OCI-LY7 (cell line): ENCODE measurements around the gene GNG11. TPM values are rescaled to one million over a fixed set of nuclear protein-coding genes. Genes with fewer than 3 reads are reported as not detected.
A peak's percentile ranks its signal among the peaks of the same experiment; 100 is the strongest.

Experiments
- BruUV-seq: library from RNA; stranded (reverse); fragments of 400-500 nt; replicated peaks from 2 replicates; lab custom pipeline; 2021; lab: Mats Ljungman, UMichigan
- CTCF ChIA-PET: fragments of 300-600 bp; sonication (Branson Sonifier 250); formaldehyde crosslinking; loops from one replicate; lab custom pipeline; 2022; ENCODE audit warnings: antibody characterized with exemption; ENCODE audit not compliant: unreplicated experiment; lab: Charles Lee
- POLR2A ChIA-PET: fragments of 300-600 bp; sonication (Branson Sonifier 250); formaldehyde crosslinking; loops from one replicate; lab custom pipeline; 2022; ENCODE audit warnings: antibody characterized with exemption; lab: Charles Lee
- DNase-seq: peaks from one replicate; pipeline ENCODE4 v3.0.0-alpha.2; 2015; ENCODE audit warnings: low spot score
- H2AFZ ChIP-seq: fragments of 200-600 bp; sonication (generic), shearing (Covaris generic); 2 replicates; pipeline ENCODE4 v1.6.1; 2014; ENCODE audit warnings: mild to moderate bottlenecking, antibody characterized with exemption, low read length, moderate library complexity
- H3K27ac ChIP-seq: fragments of 200-600 bp; sonication (generic); 2 replicates; pipeline ENCODE4 v1.5.1; 2014; ENCODE audit warnings: mixed run types, low read depth, mild to moderate bottlenecking, moderate library complexity, low read length, inconsistent platforms; ENCODE audit not compliant: poor library complexity, severe bottlenecking
- H3K36me3 ChIP-seq: fragments of 200-600 bp; sonication (generic); 2 replicates; pipeline ENCODE4 v1.6.1; 2014; ENCODE audit warnings: mild to moderate bottlenecking, antibody characterized with exemption, low read length, moderate library complexity, mixed read lengths; ENCODE audit not compliant: insufficient read depth
- H3K4me1 ChIP-seq: fragments of 200-600 bp; sonication (generic); 2 replicates; pipeline ENCODE4 v1.5.1; 2014; ENCODE audit warnings: mild to moderate bottlenecking, low read length; ENCODE audit not compliant: insufficient read depth, poor library complexity, severe bottlenecking
- H3K4me2 ChIP-seq: fragments of 200-600 bp; sonication (generic); 2 replicates; pipeline ENCODE4 v1.6.1; 2014; ENCODE audit warnings: mild to moderate bottlenecking, low read length
- H3K4me3 ChIP-seq: fragments of 200-600 bp; sonication (generic); 2 replicates; pipeline ENCODE4 v1.5.1; 2014; ENCODE audit warnings: mild to moderate bottlenecking, low read depth, low read length; ENCODE audit not compliant: poor library complexity, severe bottlenecking
- H3K79me2 ChIP-seq: fragments of 200-600 bp; sonication (generic); 2 replicates; pipeline ENCODE4 v1.6.1; 2016; ENCODE audit warnings: low read depth, mild to moderate bottlenecking, low read length, moderate library complexity, mixed read lengths; ENCODE audit not compliant: insufficient read depth
- H3K9me2 ChIP-seq: fragments of 200-600 bp; sonication (generic); 2 replicates; pipeline ENCODE4 v1.6.1; 2016; ENCODE audit warnings: mild to moderate bottlenecking, low read length, mixed read lengths; ENCODE audit not compliant: insufficient read depth
- H3K9me3 ChIP-seq: fragments of 200-600 bp; sonication (generic); 2 replicates; pipeline ENCODE4 v1.6.1; 2014; ENCODE audit warnings: mild to moderate bottlenecking, mixed run types, low read length, mixed read lengths
- H4K20me1 ChIP-seq: fragments of 200-600 bp; sonication (generic); 2 replicates; pipeline ENCODE4 v1.6.1; 2014; ENCODE audit warnings: mild to moderate bottlenecking, antibody characterized with exemption, low read length, moderate library complexity, mixed read lengths; ENCODE audit not compliant: insufficient read depth
- EZH2phosphoT487 ChIP-seq: fragments of 200-600 bp; sonication (generic); IDR thresholded peaks from 2 replicates; pipeline ENCODE4 v1.6.1; 2018; ENCODE audit warnings: low read depth, borderline replicate concordance, mild to moderate bottlenecking, mixed run types, antibody characterized with exemption, low read length, moderate library complexity, mixed read lengths
- intact Hi-C: fragments of 100-400 bp; cut with micrococcal nuclease; formaldehyde crosslinking; loops from one replicate; pipeline ENCODE4 v1.10.0; 2022; ENCODE audit not compliant: unreplicated experiment
- total RNA-seq, 2 experiments: library from RNA; depleted of rRNA in 1 of 2; stranded (reverse); fragments of >200 nt in 1 of 2; shearing (Covaris generic) in 1 of 2; gene quantifications; 2 replicates each; pipeline ENCODE4 v1.2.3, GENCODE V29; 2014 to 2022
- TF ChIP-seq, protein P1 (sequence below): fragments of 200-600 bp; sonication (generic); conservative IDR thresholded peaks from 2 replicates; pipeline ENCODE4 v1.5.1; 2014; ENCODE audit warnings: mild to moderate bottlenecking, antibody characterized with exemption, low read length, moderate library complexity, mixed read lengths

Gene GNG11
- total RNA-seq, 2 experiments from 2014 or later: 0.82 to 1.2 TPM

DNA sequence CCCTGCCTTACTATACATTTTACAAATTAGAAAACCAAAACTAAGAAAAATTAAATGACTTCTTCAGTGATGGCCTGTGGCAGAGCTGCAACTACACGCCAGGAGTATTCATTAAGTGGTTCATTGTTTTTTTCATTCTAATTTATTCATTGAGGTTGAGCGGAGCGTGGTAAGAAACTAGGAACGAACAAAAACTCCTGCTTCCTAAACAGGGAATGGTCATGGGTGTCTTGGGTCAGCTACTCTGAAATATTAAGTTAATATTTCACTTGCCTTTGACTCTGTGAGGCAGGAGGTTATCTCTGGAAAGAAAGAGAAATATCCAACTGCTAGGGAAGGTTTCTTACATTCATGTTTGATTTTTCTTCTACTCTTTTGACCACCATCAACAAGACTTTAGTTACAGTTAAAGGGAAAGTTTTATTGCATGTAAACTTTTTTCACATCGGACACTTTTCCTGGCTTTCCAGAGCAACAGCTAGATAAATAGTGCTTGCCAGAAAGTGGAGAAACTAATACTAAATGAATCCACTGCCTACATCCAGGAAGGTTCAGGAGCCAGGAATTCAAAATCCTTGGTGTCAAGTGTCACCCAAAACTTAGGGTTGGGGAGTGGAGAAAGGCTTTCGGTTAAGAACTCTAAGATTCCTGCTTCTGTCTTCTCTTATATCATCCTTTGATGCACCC lies 896 bp upstream of the GNG11 start:
- CTCF ChIA-PET: no interaction called here
- no peak overlapping the region for H3K4me2 ChIP-seq
- intact Hi-C loops: no loop called here

DNA sequence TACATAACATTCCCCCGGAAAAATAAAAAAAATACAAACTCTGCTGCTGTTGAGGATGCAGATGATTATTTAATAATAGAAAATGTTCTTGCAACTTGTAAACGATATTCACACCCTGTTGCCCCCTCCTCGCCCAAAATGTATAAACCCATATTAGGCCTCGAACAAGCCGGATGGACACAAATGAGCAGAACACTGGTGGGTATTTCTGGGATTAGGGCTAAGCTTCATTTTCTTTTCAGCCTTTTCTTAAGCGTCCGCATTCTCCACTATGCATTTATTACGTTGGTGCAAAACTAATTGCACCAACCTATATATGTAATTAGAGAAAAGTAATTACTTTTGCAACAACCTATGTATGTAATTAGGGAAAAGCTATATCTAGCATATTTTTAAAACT lies 349 bp upstream of the GNG11 start:
- peak overlapping the region; percentile 68 for H3K4me2 ChIP-seq
- TF ChIP-seq, protein P1, sequence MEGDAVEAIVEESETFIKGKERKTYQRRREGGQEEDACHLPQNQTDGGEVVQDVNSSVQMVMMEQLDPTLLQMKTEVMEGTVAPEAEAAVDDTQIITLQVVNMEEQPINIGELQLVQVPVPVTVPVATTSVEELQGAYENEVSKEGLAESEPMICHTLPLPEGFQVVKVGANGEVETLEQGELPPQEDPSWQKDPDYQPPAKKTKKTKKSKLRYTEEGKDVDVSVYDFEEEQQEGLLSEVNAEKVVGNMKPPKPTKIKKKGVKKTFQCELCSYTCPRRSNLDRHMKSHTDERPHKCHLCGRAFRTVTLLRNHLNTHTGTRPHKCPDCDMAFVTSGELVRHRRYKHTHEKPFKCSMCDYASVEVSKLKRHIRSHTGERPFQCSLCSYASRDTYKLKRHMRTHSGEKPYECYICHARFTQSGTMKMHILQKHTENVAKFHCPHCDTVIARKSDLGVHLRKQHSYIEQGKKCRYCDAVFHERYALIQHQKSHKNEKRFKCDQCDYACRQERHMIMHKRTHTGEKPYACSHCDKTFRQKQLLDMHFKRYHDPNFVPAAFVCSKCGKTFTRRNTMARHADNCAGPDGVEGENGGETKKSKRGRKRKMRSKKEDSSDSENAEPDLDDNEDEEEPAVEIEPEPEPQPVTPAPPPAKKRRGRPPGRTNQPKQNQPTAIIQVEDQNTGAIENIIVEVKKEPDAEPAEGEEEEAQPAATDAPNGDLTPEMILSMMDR: no peak
- TF ChIP-seq EZH2phosphoT487: no peak

More for the DNA sequence above, 896 bp upstream of the GNG11 start:
- Histone ChIP-seq H3K9me2 (no peaks in the 10 kb centered on the region), H3K36me3 (no peaks in the 10 kb centered on the region), H3K4me1 (peaks cover 26% of the 10 kb centered on the region), H3K4me3 (no peak overlapping the region), H4K20me1 (no peaks in the 10 kb centered on the region), H3K27ac (no peak overlapping the region), H3K79me2 (no peaks in the 10 kb centered on the region), H2AFZ (peak overlapping the region; percentile 2; the same call in 1 of the 2 replicates), H3K9me3 (no peaks in the 10 kb centered on the region)
- no TSS peak for BruUV-seq
- POLR2A ChIA-PET: interaction anchor here (0.7 to 1.4 kb wide), 6 partner anchors 11 to 257 kb away, joined by 3 to 5 read pairs (median 3); no protein-coding TSS in a partner anchor
- no peak for TF ChIP-seq EZH2phosphoT487
- TF ChIP-seq, protein P1: no peak
- DNase-seq: no peak

DNA sequence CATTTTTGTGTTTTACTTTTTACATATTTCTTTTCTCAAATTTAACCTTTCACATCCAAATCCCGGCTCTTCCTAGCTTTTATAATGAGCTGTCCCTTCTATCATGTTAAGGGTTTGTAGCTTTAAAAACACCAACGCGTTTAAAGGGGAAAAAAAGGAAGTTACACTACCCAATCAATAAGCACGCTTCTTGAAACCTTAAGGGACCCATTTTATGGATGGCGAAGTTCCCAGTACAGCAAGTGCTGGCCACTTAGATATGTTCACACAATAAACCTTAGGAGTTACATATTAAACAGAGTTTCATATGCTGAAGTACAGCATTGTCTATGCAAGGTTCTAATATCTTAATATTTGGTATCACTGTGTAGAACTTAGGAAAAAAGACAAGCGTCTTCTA lies 1.8 kb downstream of the GNG11 start:
- CTCF ChIA-PET: no interaction called here
- H3K4me2 ChIP-seq: peak overlapping the region; percentile 68
- intact Hi-C loops: no loop called here

More for the DNA sequence above, 349 bp upstream of the GNG11 start:
- Histone ChIP-seq H3K27ac (no peak overlapping the region), H3K36me3 (no peaks in the 10 kb centered on the region), H3K9me3 (no peaks in the 10 kb centered on the region), H2AFZ (peak overlapping the region; percentile 72), H3K4me3 (peak overlapping the region; percentile 68), H3K4me1 (peaks cover 21% of the 10 kb centered on the region), H3K79me2 (no peaks in the 10 kb centered on the region), H3K9me2 (no peaks in the 10 kb centered on the region), H4K20me1 (no peaks in the 10 kb centered on the region)
- intact Hi-C loops: no loop called here
- BruUV-seq: no TSS peak
- DNase-seq: no peak
- ChIA-PET POLR2A (interaction anchor here (0.7 to 1.5 kb wide), 10 partner anchors 10 to 257 kb away, joined by 3 to 7 read pairs (median 3); no protein-coding TSS in a partner anchor), CTCF (interaction anchor here (1.5 kb wide), 1 partner anchor 166 kb away, joined by 10 read pairs; no protein-coding TSS in a partner anchor)

More for the DNA sequence above, 1.8 kb downstream of the GNG11 start:
- no peak overlapping the region for H3K27ac ChIP-seq
- no peak for TF ChIP-seq EZH2phosphoT487
- TF ChIP-seq, protein P1: no peak
- no TSS peak for BruUV-seq
- no peak for DNase-seq
- no peaks in the 10 kb centered on the region for H3K9me2 ChIP-seq
- H4K20me1 ChIP-seq: no peaks in the 10 kb centered on the region
- H3K4me3 ChIP-seq: peak overlapping the region; percentile 68
- H3K36me3 ChIP-seq: no peaks in the 10 kb centered on the region
- POLR2A ChIA-PET: interaction anchor here (0.5 to 0.6 kb wide), 2 partner anchors 26 to 1394 kb away, joined by 3 to 5 read pairs; no protein-coding TSS in a partner anchor
- no peaks in the 10 kb centered on the region for H3K79me2 ChIP-seq
- H3K9me3 ChIP-seq: no peaks in the 10 kb centered on the region
- peak overlapping the region; percentile 39; the same call in 1 of the 2 replicates for H2AFZ ChIP-seq
- peaks cover 10% of the 10 kb centered on the region for H3K4me1 ChIP-seq
